ENCODE measurements around the gene KIFC1.

KIFC1 gene

GRCh38 chr6:33412140-33413009 is 20.8 kb downstream of the KIFC1 start:
- no peak for DNase-seq

DNA sequence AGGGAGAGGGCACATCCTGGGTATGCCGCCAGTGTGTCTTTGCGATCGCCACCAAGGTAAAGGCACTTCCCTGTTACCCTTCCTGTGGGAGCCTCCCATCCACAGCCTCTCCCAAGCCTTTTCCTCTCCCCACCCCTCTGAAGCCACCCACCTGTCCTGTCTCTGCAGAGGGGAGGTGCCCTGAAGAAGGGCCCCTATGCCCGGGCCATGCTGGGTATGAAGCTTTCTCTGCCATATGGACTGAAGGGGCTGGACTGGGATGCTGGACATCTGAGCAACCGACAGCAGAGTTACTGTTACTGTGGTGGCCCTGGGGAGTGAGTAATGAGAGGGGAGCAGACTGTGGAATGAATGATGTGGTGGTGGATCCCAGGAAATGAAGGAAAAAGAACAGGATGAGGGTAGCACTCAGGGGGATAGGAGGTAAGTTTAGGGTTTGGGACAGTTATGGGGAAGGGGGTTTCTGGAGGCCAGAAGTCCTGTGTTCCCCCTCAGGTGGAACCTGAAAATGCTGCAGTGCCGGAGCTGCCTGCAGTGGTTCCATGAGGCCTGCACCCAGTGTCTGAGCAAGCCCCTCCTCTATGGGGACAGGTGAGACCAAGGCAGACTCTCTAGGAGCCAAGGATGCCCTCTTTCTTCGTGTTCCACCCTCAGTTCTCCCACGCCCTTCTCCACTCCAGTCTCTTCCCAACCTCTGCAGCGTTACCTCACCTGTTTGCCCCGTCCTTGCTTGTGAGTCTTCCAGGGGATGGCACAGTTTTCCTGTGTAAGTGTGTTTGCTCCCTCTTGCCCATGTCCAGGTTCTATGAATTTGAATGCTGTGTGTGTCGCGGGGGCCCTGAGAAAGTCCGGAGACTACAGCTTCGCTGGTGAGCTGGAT is 21.9 kb downstream of the KIFC1 start:
- DNase-seq: no peak

DNA sequence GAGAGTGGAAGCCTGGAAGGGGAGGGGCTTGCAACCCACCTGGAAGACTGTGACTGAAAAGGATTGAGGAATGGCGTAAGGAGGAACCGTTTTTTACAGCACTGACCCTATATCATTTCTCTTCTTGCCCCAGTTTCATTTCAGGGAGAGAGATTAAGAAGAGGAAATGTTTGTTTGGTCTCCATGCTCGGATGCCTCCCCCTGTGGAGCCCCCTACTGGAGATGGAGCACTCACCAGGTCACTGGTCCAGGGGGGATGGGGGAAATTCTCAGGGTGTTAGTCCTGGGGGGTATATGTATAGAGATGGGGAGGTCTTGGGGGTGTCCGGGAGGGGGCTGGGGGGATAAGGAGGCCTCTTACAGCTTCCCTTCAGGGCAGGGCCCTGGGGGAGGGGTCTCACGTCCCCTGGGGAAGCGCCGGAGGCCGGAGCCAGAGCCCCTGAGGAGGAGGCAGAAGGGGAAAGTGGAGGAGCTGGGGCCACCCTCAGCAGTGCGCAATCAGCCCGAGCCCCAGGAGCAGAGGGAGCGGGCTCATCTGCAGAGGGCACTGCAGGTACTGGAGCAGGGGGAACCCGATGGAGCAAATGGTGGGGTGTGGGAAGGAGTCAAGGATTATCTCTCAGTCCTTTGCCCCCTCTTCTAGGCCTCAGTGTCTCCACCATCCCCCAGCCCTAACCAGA is 23.1 kb downstream of the KIFC1 start:
- no peak for DNase-seq

- DNase-seq: no peak
Observed at GRCh38 chr6:33415831-33416230, 24.2 kb downstream of the KIFC1 start.

DNA sequence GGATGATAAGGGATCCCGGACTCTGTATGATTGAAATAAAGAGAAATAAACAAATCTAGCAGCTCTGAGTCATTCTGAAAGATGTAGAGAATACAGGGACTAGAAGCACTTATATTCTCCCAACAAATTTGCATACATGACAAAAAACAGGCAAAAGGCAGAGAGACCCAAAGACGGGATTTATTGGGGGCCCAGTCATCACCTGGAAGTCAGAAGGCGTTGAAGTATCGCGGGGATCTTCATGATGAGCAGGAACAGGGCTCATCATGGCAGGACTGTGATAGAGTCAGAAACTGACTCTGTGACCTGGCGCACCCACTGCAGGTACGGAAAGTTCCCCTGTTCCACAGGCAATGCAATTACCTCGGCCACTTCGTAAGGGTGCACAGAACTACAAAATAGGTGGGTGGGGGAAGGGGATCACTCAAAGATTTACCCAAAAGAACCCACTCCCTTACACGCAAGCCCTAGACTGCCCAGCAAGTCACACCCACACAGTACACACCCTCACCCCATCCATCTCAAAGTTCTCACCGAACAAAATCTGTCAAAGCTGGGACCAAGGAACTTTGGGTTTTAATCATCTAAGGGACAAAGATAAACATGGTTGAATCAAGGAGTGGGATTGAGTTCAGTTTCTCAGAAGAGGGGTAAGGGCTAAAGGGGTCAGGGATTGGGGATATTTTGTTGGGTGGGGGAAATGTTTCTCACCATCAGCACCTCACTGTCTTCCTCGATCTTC is 24.9 kb downstream of the KIFC1 start:
- peak in 2 of 5 experiments; percentile 35 to 39 for DNase-seq

DNA sequence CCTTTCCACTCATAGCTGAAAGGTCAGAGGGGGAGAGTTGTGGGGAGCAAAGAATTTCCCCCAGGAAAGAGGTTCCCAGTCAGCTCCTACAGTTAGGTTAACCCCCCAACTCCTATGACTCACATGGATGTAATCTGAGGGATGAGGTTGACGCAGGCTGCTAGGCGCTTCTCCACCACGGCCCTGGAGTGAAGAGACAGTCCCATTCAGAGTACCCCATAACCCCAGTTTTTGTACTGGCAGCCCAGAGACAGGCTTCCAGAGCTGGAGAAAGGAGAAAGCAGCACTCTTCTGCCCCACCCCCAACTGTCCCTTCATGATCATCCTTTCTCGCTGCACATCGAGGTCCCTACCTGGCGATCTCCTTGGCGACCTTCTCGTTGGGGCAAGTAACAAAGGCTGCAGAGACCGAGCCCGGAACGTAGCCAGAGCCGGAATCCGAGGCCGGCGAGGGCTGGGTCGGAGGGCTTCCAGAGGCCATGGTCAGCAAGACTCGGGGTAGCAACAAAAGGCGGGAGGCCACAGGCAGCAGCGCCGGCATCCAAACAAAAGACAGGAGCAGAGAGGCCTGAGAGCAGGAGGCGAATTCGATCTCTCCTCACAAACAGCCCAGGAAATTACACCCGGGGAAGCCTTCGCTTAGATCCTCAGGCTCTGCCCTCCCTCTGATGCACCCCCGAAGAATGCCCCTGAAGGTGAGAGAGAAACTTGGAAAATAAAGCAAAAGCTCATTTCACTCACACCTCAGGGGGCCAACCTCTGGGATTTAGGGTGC is 25.7 kb downstream of the KIFC1 start:
- no peak for DNase-seq

- peak; percentile 96 to 100 (median 99) for DNase-seq
Observed at GRCh38 chr6:33417903-33418689, 26.5 kb downstream of the KIFC1 start, which contains the start of gene CUTA. CUTA (minus strand) TSS chr6:33418107; CDS start chr6:33418000, 107 bp downstream.

GRCh38 chr6:33418690-33419291 is 27.2 kb downstream of the KIFC1 start:
- peak in 3 of 5 experiments; percentile 37 to 81 (median 72) for DNase-seq

DNA sequence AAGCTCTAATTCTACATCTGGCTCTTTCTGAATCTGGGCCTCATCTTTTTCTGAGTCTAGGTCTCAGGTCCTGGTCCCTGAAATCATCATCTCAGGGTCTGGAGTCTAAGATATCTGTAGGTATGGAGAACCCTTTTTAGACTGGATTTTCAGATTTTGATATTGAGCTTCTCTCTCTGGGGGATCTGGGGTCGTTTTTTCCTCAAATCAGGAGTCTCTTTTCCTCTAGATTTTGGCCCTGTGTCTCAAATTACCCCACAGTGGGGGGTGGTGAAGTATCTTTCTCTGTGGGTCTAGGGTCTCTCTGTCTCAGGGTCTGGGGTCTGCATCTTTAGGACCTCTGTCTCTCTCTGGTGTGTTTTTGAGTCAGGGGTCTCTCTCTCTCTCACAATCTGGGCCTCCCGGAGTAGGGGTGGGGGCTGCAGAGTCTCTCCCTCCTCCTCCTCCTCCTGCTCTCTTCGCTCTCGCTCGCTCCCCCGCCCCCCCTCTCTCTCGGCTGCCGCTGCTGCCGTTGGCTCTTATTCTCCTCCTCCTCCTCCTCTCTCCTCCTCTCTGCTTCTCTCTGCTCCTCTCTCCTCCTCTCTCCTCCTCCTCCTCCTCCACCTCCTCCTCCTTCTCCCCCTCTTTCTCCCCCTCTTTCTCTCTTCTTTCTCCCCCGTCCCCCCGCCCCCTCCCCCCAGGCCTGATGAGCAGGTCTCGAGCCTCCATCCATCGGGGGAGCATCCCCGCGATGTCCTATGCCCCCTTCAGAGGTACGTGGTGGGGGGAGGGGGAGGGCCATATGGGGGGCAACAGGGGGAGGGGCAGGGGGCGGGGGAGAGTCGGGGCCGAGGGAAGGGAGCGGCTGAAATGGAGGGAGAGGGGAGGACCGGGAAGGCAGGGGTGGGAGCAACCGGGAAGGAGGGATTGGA is 28.2 kb downstream of the KIFC1 start, which contains the start of gene SYNGAP1:
SYNGAP1 (plus strand) TSS at position 486 of the 911 bp plus-strand sequence; CDS start at position 686, 200 bp downstream.
- peak in 1 of 5 experiments; percentile 77 for DNase-seq

DNA sequence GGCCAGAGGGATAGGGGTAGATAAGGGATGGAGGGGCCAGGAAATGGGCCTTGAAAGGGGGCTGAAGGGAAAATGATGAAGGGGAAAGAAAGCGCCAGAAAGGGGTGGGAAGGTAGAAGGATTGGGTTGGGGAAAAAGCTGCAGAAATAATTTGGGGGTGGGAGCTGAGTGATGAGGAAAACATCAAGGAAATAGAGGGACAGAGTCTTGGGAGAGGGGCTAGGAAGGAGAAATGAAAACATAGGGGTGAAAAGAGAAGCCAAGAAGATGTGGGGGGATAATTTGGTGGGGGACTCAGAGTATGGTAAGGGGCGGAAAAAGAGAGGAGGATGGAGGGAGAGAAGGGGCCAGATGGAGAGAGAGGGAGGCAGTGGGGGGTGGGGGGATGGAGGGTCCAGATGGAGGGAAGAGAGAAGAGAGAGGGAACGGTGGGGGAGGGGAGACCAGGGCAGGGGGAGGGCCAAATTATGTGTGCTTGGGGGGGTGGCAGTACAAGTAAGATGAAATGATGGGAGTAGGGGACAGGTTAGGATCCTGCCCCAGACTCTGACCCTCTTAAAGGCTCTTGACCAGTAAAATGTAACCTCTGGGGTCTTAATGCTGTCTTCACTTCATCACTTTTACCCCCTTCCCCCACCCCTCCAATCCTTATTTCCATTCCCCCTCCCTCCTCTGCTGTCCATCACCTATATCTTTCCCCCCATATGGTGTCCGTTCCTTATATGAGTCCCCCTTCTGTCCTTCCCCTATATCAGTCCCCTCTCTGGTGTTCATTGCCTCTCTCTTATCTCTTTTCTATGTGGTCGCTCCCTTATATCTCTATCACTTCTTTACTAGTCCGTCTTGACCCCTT is 29.1 kb downstream of the KIFC1 start:
- peak in 1 of 5 experiments; percentile 49 for DNase-seq

- no peak for DNase-seq
Observed at GRCh38 chr6:33421344-33421643, 29.7 kb downstream of the KIFC1 start.

DNA sequence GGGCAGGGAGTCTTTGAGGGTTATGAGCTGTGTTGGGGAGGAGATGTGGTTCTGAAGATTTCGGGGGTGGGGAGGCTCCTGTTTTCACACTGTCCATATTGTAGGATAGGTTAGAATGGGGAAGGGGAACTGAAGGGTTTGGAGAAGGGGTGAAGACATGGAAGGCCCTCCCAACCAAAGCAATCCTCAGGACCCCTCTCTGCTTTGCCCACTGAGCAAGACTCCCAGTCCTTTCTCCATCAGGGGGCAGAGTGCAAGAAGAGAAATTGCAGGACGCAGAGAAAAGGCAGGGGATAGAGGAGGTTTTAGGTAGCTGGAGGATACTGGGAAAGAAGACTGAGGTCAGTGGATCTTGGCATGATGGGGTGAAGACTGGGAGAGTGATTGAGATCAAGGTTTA is 32.2 kb downstream of the KIFC1 start:
- no peak for DNase-seq

DNA sequence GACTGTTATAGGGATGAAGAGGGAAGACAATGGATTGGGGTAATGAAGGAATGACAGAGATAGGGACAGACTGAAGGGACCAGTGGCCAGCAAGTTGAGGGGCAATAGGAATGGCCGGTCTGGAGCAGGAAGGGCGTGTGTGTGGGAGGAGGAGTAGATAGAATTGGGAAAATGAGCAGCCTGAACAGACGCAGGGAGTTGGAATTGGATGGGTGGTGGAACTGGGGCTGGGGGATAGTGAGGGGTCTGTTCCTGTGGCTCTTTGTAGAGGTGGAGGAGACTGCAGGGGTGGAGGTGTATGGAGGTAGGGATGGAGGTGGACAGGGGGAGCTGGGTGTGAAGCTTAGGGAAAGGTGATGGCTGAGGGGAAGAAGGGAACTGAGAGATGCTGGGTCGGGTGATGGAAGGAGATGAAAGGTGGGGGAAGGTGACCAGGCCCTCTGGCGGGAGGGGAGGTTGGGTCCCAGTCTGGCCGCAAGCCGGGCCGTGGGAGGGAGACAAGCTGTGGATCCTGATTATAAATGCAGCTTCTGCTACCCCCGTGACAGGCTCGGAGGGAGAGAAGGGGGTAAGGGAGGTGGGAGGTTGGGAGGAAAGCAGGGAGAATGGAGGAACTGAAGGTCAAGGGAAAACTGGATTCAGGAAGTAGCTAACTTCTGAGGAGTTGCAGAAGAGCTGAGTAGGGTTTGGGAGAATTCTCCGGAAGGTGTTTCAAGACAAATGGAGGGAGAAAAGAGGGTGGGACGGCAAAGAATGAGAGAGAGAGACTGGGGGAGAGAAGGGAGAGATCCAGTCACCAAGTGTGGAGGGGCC is 33.4 kb downstream of the KIFC1 start:
- DNase-seq: no peak

DNA sequence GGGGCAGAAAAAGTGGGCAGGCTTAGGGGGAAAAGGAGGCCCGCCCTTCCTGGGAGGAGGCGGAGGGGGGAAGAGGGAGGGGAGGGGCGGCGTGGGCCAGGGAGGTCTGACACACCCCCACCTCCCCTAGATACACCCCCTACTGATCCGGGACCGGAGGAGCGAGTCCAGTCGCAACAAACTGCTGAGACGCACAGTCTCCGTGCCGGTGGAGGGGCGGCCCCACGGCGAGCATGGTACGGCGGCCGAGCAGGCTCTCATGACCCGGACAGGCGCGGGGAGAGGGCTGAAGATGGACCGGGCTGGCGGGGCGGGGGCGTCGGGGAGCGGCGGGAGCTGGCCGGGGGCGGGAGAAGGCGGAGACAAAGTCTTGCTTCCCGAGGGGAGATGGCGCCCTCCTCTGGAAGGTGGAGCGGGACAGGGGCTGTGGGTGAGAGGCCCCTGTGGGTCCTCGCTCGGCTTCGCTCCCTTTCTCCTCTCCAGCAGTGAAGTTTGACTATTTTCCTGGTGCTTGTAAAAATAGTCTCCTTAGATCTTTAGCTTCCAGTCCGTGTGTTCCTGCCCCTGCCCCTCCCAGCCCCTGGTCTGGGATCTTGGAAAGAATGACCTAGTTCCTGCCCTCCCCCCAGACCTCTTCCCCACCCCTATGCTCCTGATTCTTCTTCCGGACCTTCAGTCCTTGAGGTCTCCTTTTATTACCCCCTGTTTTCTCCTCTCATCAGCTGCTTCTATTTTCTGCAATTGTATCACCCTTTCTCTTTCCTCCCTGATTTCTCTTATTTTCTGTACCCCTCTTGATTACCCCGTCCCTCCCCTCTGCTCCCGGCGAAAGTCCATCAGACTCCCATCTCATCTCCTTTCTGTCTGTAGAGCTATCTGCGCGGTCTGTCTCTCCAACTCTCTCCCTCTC is 34.3 kb downstream of the KIFC1 start:
- DNase-seq: peak; percentile 55 to 88 (median 77)

DNA sequence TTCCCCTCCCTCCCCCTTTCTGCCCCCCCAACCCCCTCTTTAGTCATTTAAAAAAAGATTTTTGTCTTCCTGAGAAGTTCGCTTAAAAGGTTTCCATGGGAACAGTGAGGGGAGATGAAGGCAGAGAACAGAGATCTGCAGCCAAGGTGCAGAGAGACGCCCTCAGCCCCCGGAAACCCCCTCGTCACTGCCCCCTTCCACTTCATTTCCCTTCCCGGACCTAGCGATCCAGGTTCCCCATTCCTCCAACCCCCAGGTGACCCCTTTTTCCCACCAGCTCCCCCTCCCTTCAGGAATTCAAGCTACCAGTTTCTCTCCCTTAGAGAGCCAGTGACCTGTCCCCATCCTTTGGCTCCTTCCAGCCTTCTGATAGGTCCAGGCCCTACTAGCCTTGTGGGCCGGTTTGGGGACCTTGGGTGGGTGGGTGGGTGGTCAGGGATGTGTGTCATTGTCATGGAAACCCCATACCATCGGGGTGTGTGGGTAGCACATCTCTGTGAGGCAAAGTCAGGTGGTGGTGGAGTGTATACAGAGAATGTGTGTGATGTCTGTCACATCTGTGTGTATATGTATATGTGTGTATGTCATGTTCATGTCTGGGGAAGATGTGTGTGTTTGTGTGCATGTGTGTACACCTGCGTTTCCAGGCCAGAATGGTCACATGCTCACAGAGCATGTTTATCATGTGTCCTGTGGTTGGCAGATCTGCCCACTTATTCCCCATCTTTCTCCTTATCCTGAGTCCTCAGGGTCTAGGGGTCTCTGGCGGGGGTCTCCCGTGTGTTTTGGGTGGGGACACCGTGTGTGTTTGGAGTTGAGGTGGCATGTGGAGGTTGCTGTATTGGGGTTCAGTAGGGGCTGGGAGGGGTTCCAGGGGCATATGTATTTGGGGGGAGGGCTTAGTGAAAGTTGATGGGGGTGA is 35.2 kb downstream of the KIFC1 start:
- DNase-seq: peak in 3 of 5 experiments; percentile 39 to 59 (median 58)

All from T-helper 2 cell (primary cell).